A549 (cell line): ENCODE measurements around the gene BICC1. TPM values are rescaled to one million over a fixed set of nuclear protein-coding genes. Genes with fewer than 3 reads are reported as not detected.

Experiments
- ATAC-seq, 2 experiments: fragments of 200-7000 bp in 1 of 2; fragments of >200 bp in 1 of 2; cut with Nextera tagmentation in 1 of 2; cut with Tn5 transposase in 1 of 2; 3 replicates each; pipeline versions ENCODE4 v1.8.0 to v1.9.1; 2018 to 2020; ENCODE audit warnings: mild to moderate bottlenecking in 1 of 2, moderate library complexity in 1 of 2
- CTCF ChIA-PET: fragments of 300-600 bp; sonication (Branson Sonifier 250); formaldehyde crosslinking; extraction: SDS; loops from one replicate; lab custom pipeline; 2021; ENCODE audit warnings: antibody characterized with exemption, inconsistent platforms; lab: Yijun Ruan, JAX
- POLR2A ChIA-PET: fragments of 350-600 bp; formaldehyde crosslinking; extraction: SDS; loops from one replicate; lab custom pipeline; 2021; ENCODE audit warnings: antibody characterized with exemption, inconsistent platforms; lab: Yijun Ruan, JAX
- DNase-seq, 2 experiments: peaks; one replicate each; pipeline versions ENCODE4 v3.0.0 to v3.0.0-alpha.2; 2011 to 2016; ENCODE audit warnings: low read depth in 1 of 2, low spot score in 1 of 2
- FAIRE-seq: peaks from 2 replicates; lab custom pipeline; 2011; peaks lifted over from hg19 to GRCh38; lab: Jason Lieb, UNC
- H3K27ac ChIP-seq, 2 experiments: fragments of >200 bp; sonication (Bioruptor Twin); formaldehyde crosslinking; 3 replicates each; pipeline ENCODE4 v1.5.1; 2016 to 2017
- H3K4me1 ChIP-seq: fragments of >200 bp; sonication (Bioruptor Twin); formaldehyde crosslinking; 3 replicates; pipeline ENCODE4 v1.6.1; 2016
- H3K4me2 ChIP-seq: fragments of >200 bp; sonication (Bioruptor Twin); formaldehyde crosslinking; 3 replicates; pipeline ENCODE4 v1.6.1; 2016
- H3K4me3 ChIP-seq: fragments of >200 bp; sonication (Bioruptor Twin); formaldehyde crosslinking; 3 replicates; pipeline ENCODE4 v1.5.1; 2016
- H3K9me3 ChIP-seq: fragments of >200 bp; sonication (Bioruptor Twin); formaldehyde crosslinking; 3 replicates; pipeline ENCODE4 v1.6.1; 2016
- CBX8 ChIP-seq: fragments of 200-600 bp; sonication (generic); IDR thresholded peaks from 2 replicates; pipeline ENCODE4 v1.6.1; 2016
- CHD2 ChIP-seq: fragments of 150-350 bp; IDR thresholded peaks from 2 replicates; pipeline ENCODE4 v1.6.1; 2014; ENCODE audit warnings: low read length; ENCODE audit not compliant: partially characterized antibody
- EHF ChIP-seq: fragments of 250-450 bp; sonication (Bioruptor Pico); IDR thresholded peaks from 2 replicates; pipeline ENCODE4 v1.5.0; 2020; ENCODE audit warnings: mild to moderate bottlenecking
- EHMT2 ChIP-seq: fragments of 200-600 bp; sonication (generic); IDR thresholded peaks from 2 replicates; pipeline ENCODE4 v1.6.1; 2016; ENCODE audit warnings: antibody characterized with exemption, low read depth, mild to moderate bottlenecking, moderate library complexity
- EP300 ChIP-seq, 2 experiments: fragments of >200 bp; sonication (Bioruptor Twin); formaldehyde crosslinking; IDR thresholded peaks; 2 replicates in 1 of 2; 3 replicates in 1 of 2; pipeline ENCODE4 v1.6.1; 2016 to 2017
- FOXS1 ChIP-seq: fragments of 250-450 bp; sonication (Bioruptor Pico); IDR thresholded peaks from 2 replicates; pipeline ENCODE4 v1.5.0; 2020; ENCODE audit warnings: mild to moderate bottlenecking, moderate library complexity
- GATA3 ChIP-seq: IDR thresholded peaks from 2 replicates; pipeline ENCODE4 v1.6.1; 2012; ENCODE audit warnings: borderline replicate concordance
- HOXB5 ChIP-seq: fragments of 250-450 bp; sonication (Bioruptor Pico); IDR thresholded peaks from 2 replicates; pipeline ENCODE4 v1.5.0; 2020; ENCODE audit warnings: mild to moderate bottlenecking, moderate library complexity
- KDM1A ChIP-seq: fragments of 200-600 bp; sonication (generic); IDR thresholded peaks from 2 replicates; pipeline ENCODE4 v1.6.1; 2016; ENCODE audit warnings: low read depth, mild to moderate bottlenecking
- KDM5A ChIP-seq: fragments of 200-600 bp; sonication (generic); IDR thresholded peaks from 2 replicates; pipeline ENCODE4 v1.6.1; 2016; ENCODE audit warnings: antibody characterized with exemption, mild to moderate bottlenecking
- MAZ ChIP-seq: fragments of 150-350 bp; IDR thresholded peaks from 2 replicates; pipeline ENCODE4 v1.6.1; 2014; ENCODE audit warnings: antibody characterized with exemption, low read depth, low read length, borderline replicate concordance
- NPAS2 ChIP-seq: fragments of 250-450 bp; sonication (Bioruptor Pico); IDR thresholded peaks from 2 replicates; pipeline ENCODE4 v1.8.0; 2022; ENCODE audit warnings: mild to moderate bottlenecking, moderate library complexity, borderline replicate concordance
- NR3C1 ChIP-seq: fragments of >200 bp; sonication (Bioruptor Twin); formaldehyde crosslinking; IDR thresholded peaks from 3 replicates; pipeline ENCODE4 v1.6.1; 2017
- PHF8 ChIP-seq: fragments of 200-600 bp; sonication (generic); IDR thresholded peaks from 2 replicates; pipeline ENCODE4 v1.6.1; 2016; ENCODE audit warnings: low read depth, mild to moderate bottlenecking, antibody characterized with exemption, moderate library complexity, borderline replicate concordance
- POLR2A ChIP-seq: IDR thresholded peaks from 2 replicates; pipeline ENCODE4 v1.6.1; 2012; ENCODE audit warnings: mild to moderate bottlenecking, low read length
- POLR2AphosphoS2 ChIP-seq: conservative IDR thresholded peaks from 2 replicates; pipeline ENCODE4 v1.6.1; 2012; ENCODE audit warnings: low read length, improper control_type of control experiment, inconsistent platforms
- RAD21 ChIP-seq, 2 experiments: fragments of >200 bp in 1 of 2; sonication (Bioruptor Twin) in 1 of 2; formaldehyde crosslinking in 1 of 2; IDR thresholded peaks in 1 of 2; conservative IDR thresholded peaks in 1 of 2; 2 replicates in 1 of 2; 3 replicates in 1 of 2; pipeline ENCODE4 v1.6.1; 2012 to 2018; ENCODE audit warnings: inconsistent platforms in 1 of 2
- RNF2 ChIP-seq: fragments of 200-600 bp; sonication (generic); IDR thresholded peaks from 2 replicates; pipeline ENCODE4 v1.6.1; 2016; ENCODE audit warnings: low read depth, mild to moderate bottlenecking, antibody characterized with exemption, moderate library complexity, borderline replicate concordance
- SMC3 ChIP-seq: fragments of >200 bp; sonication (Bioruptor Twin); formaldehyde crosslinking; IDR thresholded peaks from 3 replicates; pipeline ENCODE4 v1.6.1; 2018; ENCODE audit warnings: inconsistent platforms
- SREBF2 ChIP-seq: fragments of 450-650 bp; IDR thresholded peaks from 2 replicates; pipeline ENCODE4 v1.6.1; 2014; ENCODE audit warnings: mild to moderate bottlenecking, moderate library complexity
- TFCP2L1 ChIP-seq: fragments of 250-450 bp; sonication (Bioruptor Pico); IDR thresholded peaks from 2 replicates; pipeline ENCODE4 v1.5.0; 2021; ENCODE audit warnings: mild to moderate bottlenecking
- TP53 ChIP-seq: fragments of 250-450 bp; sonication (Bioruptor Pico); IDR thresholded peaks from 2 replicates; pipeline ENCODE4 v1.5.0; 2021; ENCODE audit warnings: mild to moderate bottlenecking, moderate library complexity
- ZSCAN20 ChIP-seq: fragments of 250-450 bp; sonication (Bioruptor Pico); IDR thresholded peaks from 2 replicates; pipeline ENCODE4 v1.8.0; 2022; ENCODE audit warnings: mild to moderate bottlenecking, moderate library complexity
- WGBS: methylation state at CpG from one replicate; pipeline ENCODE4 v1.1.6; 2017; ENCODE audit errors: missing lambda C conversion rate; 5-methylcytosine and 5-hydroxymethylcytosine counted together
- polyA plus RNA-seq, 4 experiments: library from polyadenylated mRNA; depleted of rRNA in 3 of 4; stranded (reverse); fragments of >200 nt; fragmentation: RNase III in 1 of 4; extraction: RNeasy Plus Mini Kit Qiagen cat#74134 plus additional on column Dnase treatment in 1 of 4; gene quantifications; 2 replicates in 3 of 4; 3 replicates in 1 of 4; pipeline ENCODE4 v1.2.3, GENCODE V29; 2011 to 2017
- TF ChIP-seq, protein P1 (sequence below): fragments of >200 bp; sonication (Bioruptor Twin); formaldehyde crosslinking; IDR thresholded peaks from 3 replicates; pipeline ENCODE4 v1.5.1; 2016
- TF ChIP-seq, protein P2 (sequence below): fragments of >200 bp; sonication (Bioruptor Twin); formaldehyde crosslinking; IDR thresholded peaks from 3 replicates; pipeline ENCODE4 v1.6.1; 2016
- TF ChIP-seq, protein P3 (sequence below): fragments of 450-650 bp; IDR thresholded peaks from 2 replicates; pipeline ENCODE4 v1.6.1; 2014; ENCODE audit warnings: antibody characterized with exemption
- TF ChIP-seq, protein P4 (sequence below): fragments of 200-600 bp; sonication (generic); IDR thresholded peaks from 2 replicates; pipeline ENCODE4 v1.6.1; 2016; ENCODE audit warnings: antibody characterized with exemption, mild to moderate bottlenecking, moderate library complexity

Gene BICC1
- polyA plus RNA-seq, 2 of the 4 experiments (the other 2 are of a cell fraction): 36.9 to 56.8 TPM

DNA sequence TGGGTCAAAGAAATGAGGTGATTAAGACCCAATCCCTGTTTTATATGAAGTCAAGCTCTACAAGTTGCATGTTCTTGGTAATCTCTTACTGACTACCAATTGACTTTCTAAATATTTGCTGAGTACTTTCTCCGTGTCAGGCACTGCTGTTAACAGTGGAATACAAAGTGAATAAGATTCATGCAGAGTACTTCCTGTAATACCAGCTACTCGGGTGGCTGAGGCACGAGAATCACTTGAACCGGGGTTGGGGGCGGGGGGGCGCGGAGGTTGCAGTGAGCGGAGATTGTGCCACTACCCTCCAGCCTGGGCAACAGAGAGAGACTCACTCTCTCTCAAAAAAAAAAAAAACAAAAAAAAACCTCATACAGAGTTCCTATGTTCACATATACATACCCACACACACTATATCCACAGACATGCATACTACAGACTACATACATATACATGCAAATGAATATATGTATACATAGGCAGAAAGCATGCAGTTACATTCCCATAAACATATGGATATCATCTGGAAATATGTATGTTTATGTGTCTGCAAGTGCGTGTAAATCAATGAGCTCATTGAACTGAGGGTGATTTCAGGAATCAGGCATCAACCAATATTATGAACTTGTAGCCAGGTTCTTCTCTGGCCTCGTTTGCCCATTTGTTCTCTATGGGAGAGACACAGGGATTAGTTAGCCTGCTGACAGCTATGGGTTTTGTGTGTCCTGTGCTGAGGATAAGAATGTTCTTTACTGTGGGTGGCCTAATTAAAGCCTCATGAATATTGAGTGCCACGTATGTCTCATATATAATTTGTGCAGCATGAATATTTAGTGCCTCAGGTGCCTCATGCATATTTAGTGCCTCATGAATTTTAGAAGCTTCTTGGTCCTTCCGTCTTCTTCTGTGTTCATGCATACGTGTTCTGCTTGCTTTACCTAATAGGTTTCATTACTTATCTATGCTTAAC is 73.9 kb downstream of the BICC1 start:
- POLR2A ChIA-PET: no interaction called here
- CTCF ChIA-PET: interaction anchor here (1.2 to 2.2 kb wide), 2 partner anchors 54 to 172 kb away, joined by 3 to 6 read pairs; no protein-coding TSS in a partner anchor
- FAIRE-seq: no peak

DNA sequence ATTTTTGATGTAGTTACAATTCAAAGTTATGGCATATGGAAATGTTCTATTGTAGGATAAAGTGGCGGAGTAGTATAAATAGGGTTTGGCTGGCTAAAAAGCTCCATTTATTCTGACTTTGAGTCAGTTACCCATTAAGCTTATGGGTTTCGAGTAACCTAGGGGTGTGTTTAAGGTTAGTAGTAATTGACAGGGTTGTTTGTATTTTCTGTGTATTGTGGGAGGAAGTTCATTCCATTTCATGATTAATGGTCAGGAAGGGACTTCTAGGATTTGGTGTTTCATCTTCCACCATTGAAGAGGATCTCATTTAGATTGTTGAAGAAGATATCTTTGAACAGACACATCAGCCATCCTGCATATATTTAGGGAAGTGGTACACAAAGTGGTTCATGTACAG is 75.0 kb downstream of the BICC1 start:
- 89% methylated on average over 2 of the region's 2 CpGs for WGBS
- no peak overlapping the region; the same call in 2 of the 3 replicates for H3K4me2 ChIP-seq
- no peak for FAIRE-seq
- peaks cover 70% of the 10 kb centered on the region for H3K4me1 ChIP-seq
- no peak for DNase-seq
- no peak overlapping the region for H3K4me3 ChIP-seq
- no peak overlapping the region for H3K27ac ChIP-seq
- POLR2A ChIA-PET: no interaction called here
- TF ChIP-seq PHF8: no peak
- no peak for TF ChIP-seq GATA3
- no peak for TF ChIP-seq NR3C1
- TF ChIP-seq EHMT2: no peak
- TF ChIP-seq SREBF2: no peak
- TF ChIP-seq CHD2: no peak
- TF ChIP-seq, protein P1, sequence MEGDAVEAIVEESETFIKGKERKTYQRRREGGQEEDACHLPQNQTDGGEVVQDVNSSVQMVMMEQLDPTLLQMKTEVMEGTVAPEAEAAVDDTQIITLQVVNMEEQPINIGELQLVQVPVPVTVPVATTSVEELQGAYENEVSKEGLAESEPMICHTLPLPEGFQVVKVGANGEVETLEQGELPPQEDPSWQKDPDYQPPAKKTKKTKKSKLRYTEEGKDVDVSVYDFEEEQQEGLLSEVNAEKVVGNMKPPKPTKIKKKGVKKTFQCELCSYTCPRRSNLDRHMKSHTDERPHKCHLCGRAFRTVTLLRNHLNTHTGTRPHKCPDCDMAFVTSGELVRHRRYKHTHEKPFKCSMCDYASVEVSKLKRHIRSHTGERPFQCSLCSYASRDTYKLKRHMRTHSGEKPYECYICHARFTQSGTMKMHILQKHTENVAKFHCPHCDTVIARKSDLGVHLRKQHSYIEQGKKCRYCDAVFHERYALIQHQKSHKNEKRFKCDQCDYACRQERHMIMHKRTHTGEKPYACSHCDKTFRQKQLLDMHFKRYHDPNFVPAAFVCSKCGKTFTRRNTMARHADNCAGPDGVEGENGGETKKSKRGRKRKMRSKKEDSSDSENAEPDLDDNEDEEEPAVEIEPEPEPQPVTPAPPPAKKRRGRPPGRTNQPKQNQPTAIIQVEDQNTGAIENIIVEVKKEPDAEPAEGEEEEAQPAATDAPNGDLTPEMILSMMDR: no peak
- no peak for TF ChIP-seq POLR2A
- no peak for TF ChIP-seq TP53 (CRISPR knock-in tag)
- TF ChIP-seq, protein P2, sequence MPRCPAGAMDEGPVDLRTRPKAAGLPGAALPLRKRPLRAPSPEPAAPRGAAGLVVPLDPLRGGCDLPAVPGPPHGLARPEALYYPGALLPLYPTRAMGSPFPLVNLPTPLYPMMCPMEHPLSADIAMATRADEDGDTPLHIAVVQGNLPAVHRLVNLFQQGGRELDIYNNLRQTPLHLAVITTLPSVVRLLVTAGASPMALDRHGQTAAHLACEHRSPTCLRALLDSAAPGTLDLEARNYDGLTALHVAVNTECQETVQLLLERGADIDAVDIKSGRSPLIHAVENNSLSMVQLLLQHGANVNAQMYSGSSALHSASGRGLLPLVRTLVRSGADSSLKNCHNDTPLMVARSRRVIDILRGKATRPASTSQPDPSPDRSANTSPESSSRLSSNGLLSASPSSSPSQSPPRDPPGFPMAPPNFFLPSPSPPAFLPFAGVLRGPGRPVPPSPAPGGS: no peak
- no peak for TF ChIP-seq EHF (CRISPR knock-in tag)
- no peak for TF ChIP-seq POLR2AphosphoS2
- no peak for TF ChIP-seq MAZ
- no peak for TF ChIP-seq EP300 (IDR thresholded peaks at IDR 0.05)
- no peak for TF ChIP-seq KDM1A
- TF ChIP-seq, protein P3, sequence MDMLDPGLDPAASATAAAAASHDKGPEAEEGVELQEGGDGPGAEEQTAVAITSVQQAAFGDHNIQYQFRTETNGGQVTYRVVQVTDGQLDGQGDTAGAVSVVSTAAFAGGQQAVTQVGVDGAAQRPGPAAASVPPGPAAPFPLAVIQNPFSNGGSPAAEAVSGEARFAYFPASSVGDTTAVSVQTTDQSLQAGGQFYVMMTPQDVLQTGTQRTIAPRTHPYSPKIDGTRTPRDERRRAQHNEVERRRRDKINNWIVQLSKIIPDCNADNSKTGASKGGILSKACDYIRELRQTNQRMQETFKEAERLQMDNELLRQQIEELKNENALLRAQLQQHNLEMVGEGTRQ: no peak
- peaks cover 5% of the 10 kb centered on the region; the same call in 1 of the 3 replicates for H3K9me3 ChIP-seq
- CTCF ChIA-PET: interaction anchor here (1.4 to 2.2 kb wide), 2 partner anchors 53 to 69 kb away, joined by 5 to 6 read pairs; no protein-coding TSS in a partner anchor
- ATAC-seq: no peak

More for the DNA sequence above, 73.9 kb downstream of the BICC1 start:
- TF ChIP-seq ZSCAN20: no peak
- TF ChIP-seq SMC3: no peak
- no peak for TF ChIP-seq TP53 (CRISPR knock-in tag)
- TF ChIP-seq CBX8: no peak
- TF ChIP-seq HOXB5 (CRISPR knock-in tag): no peak
- no peak for TF ChIP-seq KDM5A
- TF ChIP-seq CHD2: no peak
- no peak for TF ChIP-seq RAD21 (conservative IDR thresholded peaks at IDR 0.05 in 1 of 2, IDR thresholded peaks at IDR 0.05 in 1 of 2)
- no peak for TF ChIP-seq RNF2
- TF ChIP-seq, protein P4, sequence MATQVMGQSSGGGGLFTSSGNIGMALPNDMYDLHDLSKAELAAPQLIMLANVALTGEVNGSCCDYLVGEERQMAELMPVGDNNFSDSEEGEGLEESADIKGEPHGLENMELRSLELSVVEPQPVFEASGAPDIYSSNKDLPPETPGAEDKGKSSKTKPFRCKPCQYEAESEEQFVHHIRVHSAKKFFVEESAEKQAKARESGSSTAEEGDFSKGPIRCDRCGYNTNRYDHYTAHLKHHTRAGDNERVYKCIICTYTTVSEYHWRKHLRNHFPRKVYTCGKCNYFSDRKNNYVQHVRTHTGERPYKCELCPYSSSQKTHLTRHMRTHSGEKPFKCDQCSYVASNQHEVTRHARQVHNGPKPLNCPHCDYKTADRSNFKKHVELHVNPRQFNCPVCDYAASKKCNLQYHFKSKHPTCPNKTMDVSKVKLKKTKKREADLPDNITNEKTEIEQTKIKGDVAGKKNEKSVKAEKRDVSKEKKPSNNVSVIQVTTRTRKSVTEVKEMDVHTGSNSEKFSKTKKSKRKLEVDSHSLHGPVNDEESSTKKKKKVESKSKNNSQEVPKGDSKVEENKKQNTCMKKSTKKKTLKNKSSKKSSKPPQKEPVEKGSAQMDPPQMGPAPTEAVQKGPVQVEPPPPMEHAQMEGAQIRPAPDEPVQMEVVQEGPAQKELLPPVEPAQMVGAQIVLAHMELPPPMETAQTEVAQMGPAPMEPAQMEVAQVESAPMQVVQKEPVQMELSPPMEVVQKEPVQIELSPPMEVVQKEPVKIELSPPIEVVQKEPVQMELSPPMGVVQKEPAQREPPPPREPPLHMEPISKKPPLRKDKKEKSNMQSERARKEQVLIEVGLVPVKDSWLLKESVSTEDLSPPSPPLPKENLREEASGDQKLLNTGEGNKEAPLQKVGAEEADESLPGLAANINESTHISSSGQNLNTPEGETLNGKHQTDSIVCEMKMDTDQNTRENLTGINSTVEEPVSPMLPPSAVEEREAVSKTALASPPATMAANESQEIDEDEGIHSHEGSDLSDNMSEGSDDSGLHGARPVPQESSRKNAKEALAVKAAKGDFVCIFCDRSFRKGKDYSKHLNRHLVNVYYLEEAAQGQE: no peak
- TF ChIP-seq NPAS2: no peak
- TF ChIP-seq TFCP2L1 (CRISPR knock-in tag): no peak
- no peak for TF ChIP-seq NR3C1
- no peak for TF ChIP-seq FOXS1 (CRISPR knock-in tag)
- TF ChIP-seq POLR2AphosphoS2: no peak
- TF ChIP-seq GATA3: no peak
- no peak overlapping the region for H3K4me3 ChIP-seq
- no peak overlapping the region; the same call in 2 of the 3 replicates for H3K4me2 ChIP-seq
- no peak overlapping the region for H3K27ac ChIP-seq
- H3K4me1 ChIP-seq: peaks cover 77% of the 10 kb centered on the region
- WGBS: 80% methylated on average over 9 of the region's 13 CpGs
- DNase-seq: no peak
- peaks cover 7% of the 10 kb centered on the region; the same call in 1 of the 3 replicates for H3K9me3 ChIP-seq
- no peak for ATAC-seq
